Esophagus muscularis mucosa (tissue), 4 donors: ENCODE measurements around the gene BCL7A.

Experiments used
- CTCF ChIP-seq, 3 experiments: fragments of 200-600 bp in 2 of 3; fragments of 450-650 bp in 1 of 3; sonication (generic) in 2 of 3; IDR thresholded peaks; one replicate each; pipeline ENCODE4 v1.5.1; 2017 to 2019; ENCODE audit warnings: antibody characterized with exemption in 3 of 3, mild to moderate bottlenecking in 2 of 3, moderate library complexity in 1 of 3
- EP300 ChIP-seq: sonication (generic); formaldehyde crosslinking; IDR thresholded peaks from one replicate; pipeline ENCODE4 v1.6.1; 2017; ENCODE audit warnings: antibody characterized with exemption
- POLR2A ChIP-seq: fragments of 450-650 bp; IDR thresholded peaks from one replicate; pipeline ENCODE4 v1.6.1; 2017; ENCODE audit warnings: antibody characterized with exemption, moderate library complexity, mild to moderate bottlenecking, low read depth

- TF ChIP-seq EP300 = no peak
- TF ChIP-seq CTCF (IDR thresholded peaks at IDR 0.05) = no peak
- TF ChIP-seq POLR2A = no peak
These were observed 23.6 kb downstream of the BCL7A start for GRCh38 chr12:122045262-122045661.
